ENCODE results near the gene BEND6.

- TF ChIP-seq CTCF (conservative IDR thresholded peaks at IDR 0.05 in 1 of 2, IDR thresholded peaks at IDR 0.05 in 1 of 2; ENCODE audit: low read depth in 1 of 2, low read length in 2 of 2) (no peak), EZH2 (IDR thresholded peaks at IDR 0.05; ENCODE audit: low read length, missing control alignments) (no peak)
Measured at GRCh38 chr6:57033228-57033627, 78.3 kb downstream of the BEND6 start.
